Hematopoietic multipotent progenitor cell treated with erythropoietin and hydrocortisone succinate and interleukin-3 and kit ligand, for 4 days (in vitro differentiated cells): Measurements from ENCODE around the gene IFNA13.

Source experiments
- DNase-seq: peaks from one replicate; pipeline ENCODE4 v3.0.0-alpha.2; 2015

Gene IFNA13

DNA sequence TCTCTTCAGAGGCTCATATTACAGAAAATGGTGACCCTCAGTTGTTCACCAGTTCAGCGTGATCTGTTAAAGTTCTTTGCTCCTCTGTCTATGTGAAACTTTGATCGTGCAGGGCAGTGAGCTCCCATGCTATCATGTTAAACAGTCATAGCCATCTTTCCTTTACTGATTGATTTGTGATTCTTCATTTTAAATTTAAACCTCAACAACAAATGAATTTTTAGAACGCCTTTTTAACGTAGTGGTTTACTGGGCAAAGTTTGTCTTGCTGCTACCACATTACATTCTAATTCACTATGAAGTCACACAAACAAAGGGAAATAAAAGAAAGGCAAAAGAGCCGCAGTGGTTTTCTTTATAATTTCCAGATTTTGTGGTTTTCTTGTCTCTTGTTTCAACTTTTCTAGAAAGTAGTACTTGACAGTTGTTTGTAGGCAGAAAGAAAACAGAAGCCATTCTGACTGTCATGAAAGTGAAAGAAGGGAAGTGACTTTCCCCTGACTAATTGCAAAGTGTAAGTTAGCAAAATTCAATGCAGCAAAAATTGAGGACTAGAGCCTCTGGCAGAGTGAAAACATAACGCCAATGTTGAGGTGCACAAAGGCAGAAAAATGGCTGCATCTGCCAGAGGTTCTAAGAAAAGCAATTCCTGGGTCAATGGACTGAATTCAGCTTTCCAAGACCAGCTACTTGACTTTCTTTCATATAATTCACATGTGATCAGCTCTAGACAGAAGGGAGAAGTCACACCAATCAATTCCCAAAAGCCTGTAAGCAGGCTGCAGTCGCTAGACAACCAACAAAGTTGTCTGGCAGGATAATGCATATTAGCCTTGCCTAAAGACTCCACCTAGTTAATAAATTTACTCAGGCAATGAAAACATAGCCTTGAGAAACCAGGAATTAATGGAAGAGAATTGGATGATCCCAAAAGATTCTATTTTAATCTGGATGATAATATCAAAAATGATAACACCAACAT is 10.1 kb downstream of the IFNA13 start:
- peak; percentile 36 for DNase-seq

DNA sequence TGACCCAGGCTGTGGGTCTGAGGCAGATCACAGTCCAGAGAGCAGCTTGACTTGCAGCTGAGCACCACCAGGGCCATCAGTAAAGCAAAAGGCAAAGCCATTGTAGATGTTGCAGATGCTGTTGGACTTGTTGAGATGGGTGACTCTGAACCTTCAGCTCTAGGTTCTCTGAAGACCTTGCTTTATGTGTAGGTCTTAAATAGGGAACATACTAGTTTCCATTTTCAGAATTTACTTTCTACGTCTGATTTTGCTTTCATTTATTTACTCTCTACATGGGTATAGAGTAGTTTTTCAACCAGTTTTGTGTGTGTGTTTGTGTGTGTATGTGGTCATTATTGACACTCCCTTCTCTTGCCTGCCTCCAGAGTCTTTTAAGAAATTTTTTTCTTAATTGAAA is 17.1 kb downstream of the IFNA13 start, which contains the start of gene IFNA6:
Gene IFNA6, minus strand, starts transcription at position 101 of the 400 bp plus-strand sequence. Its CDS starts 0 bp downstream, at position 101.
- no peak for DNase-seq

DNA sequence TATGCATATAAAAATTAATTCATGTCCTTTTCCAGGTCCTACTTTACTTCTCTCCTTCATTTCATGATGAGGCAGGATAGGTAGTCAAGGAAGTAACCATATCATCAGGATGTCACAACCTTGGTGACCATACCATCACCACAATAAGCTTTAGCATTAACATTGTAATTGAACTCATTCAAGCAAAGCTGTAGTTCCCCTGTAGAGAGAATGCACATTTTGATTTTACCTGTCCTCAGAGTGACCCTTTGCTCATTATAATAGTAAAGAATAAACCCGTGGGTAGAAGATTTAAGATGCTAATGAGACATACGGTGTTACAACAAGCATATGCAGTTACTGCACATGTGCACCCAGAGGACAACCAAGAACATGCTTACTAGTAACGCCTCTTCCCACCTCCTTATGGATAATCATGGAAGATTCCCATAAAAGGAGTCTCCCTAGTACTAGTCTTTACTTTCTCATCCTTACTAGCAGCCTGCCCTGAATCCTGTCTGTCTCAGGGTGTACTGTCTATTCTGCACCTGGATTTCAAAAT is 19.4 kb downstream of the IFNA13 start:
- no peak for DNase-seq

DNA sequence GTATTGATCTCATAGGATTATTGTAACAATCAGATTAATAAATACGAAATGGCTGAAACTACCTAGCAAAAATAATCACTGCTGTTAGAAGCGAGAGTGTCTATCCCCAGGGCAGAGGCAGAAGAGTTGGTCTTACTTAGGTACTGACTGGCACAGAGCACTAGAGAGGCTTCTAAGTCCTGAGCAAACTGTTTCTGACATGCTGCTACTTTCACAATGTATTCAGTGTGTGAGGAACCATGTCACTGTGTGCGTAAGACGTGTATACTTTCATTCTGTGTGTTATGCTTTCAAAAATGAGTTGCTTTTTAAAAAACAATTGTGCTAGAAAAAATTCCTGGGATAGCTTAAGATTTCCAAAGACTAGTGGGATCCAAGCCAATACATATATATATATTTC is 27.1 kb downstream of the IFNA13 start:
- DNase-seq: no peak

DNA sequence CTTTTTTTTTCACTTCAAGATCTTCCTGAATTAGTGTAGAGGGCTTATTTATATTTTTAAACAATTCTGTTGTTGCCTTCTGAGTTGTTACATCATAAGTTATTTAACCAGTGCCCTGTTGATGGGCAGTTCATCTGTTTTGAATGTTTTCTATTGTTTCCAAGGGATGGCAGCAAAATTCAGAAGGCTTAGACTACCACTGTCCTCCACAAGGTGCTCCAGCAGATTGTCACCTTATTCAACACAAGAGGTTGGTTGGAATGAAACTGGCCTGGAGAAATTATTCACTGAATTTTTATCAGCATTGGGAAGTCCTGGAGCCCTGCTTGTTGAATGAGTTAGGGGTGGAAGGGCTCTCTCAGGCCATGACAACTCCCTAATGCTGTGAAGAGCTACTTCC is 31.4 kb downstream of the IFNA13 start:
- DNase-seq: peak; percentile 49

DNA sequence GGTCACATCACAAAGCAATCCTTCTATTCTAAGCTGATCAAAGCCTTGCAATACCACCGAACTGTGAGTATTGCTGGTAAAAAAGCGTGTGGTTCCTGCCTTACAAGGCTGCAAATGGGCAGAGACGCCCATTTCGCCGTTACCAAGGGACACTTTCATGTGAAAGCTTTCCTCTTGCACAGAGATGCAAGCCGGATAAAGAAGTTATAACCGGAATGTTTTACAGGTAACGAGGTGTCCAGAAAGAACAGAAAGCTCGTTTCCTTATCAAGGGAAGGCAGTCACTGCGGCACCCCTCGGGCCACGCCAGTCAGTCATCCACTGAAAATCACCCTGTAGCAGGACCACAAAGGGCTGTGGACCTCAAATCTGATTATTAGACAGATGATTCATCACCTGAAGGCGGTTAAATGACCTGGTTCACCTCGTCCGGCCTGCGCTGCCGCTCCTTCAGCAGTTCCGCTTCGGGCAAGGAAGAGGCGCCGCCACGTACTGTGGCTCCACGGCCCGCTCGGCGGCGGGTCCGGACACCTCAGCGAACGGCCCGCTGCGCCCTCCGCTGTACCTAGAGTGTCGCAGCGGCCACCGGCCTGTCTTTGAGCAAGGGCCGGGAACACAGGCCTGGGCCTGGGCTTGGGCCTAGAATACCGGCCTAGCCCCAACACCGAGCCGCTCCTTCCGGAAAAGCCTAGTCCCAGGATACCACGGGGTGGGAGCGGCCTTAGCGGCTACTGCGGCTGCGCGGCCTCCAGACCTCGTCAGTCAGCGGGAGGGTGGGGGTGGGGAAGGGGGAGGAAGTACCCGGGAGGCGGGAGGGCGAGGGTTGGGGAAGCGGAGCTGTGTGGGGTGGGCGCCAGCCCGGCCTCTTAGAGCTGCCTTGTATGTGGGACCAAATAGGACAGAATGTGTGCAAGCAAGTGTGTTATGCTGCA is 32.9 kb downstream of the IFNA13 start, which contains the start of gene KLHL9:
Gene KLHL9, minus strand, starts transcription at position 704 of the 932 bp plus-strand sequence. Its CDS starts 545 bp downstream, at position 159.
- DNase-seq: peak; percentile 98

DNA sequence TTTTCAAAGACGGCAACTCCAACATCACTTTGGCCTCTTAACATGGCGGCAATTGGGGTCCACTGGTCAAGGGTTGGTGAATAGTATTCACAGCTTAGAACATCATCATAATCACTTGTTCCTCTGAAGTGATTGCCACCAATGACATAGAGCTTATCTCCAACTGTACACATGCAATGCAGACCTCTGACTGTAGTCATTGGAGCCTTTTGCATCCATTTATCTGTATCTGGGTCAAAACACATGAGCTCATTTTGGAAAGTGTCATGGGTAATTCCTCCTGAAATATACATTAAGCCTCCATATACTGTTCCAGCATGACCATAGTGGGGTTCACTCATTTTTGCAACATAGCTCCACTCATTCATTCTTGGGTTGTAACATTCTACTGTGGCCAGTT is 34.6 kb downstream of the IFNA13 start:
- peak; percentile 55 for DNase-seq

DNA sequence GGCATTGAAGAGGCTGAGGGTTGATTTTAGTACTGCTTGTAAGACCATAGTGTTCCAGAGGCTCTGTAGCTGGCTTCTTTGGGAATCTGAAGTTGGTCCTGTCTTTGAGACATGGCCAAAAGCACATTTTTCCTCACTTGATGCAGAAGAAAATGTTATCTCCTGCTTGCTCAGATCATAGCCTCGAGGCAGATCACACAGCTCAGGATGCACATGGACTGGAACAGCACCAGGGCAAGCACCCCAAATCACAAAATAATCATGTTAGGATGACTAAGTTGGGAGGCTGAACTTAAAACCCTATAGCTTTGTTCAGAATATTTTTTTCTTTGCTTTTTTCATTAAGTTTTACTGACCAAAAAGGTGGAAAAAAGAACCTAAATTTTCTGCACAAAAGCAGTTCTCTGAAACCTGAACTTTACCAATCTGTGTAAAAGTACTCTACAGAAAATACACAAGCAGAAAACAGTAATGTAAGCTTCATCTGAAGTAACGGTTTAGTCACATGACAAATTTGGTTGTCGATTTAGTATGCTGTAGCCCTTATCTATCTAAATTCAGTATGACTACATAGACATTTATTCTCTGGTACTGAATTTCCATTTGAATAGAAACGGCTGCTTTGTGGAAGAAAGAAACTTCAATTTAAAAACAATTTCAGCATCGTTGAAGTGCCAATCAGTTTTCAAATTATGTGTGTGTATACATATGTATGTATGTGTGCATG is 36.0 kb downstream of the IFNA13 start:
- peak; percentile 29 for DNase-seq

DNA sequence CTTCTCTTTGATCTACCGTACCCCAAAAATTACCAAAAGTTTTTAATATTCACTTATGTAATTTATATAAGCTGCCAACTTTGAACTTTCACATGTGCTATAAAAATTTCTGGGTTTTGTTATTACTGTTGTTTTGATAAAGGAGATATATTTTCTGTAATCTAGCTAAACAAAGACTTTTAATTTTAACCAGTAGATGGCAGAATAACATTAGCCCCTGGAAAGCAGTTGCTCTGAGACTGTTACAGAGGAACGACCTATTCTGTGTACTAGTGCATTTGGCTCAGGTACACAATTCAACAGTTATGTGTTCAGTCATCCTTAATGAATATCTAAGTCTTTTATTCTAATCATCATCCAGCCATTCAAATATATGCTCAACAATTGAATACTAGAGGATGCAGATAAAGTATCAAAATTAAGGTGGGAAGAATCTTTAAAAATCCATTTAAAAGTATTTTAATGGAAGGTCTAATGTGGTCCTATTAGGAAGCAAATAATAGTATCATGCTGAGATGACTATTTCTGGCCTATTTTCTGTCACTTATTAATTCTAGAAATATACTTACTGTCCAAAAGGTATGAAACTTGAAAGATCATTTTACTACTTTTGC is 41.2 kb downstream of the IFNA13 start:
- DNase-seq: peak; percentile 83

DNA sequence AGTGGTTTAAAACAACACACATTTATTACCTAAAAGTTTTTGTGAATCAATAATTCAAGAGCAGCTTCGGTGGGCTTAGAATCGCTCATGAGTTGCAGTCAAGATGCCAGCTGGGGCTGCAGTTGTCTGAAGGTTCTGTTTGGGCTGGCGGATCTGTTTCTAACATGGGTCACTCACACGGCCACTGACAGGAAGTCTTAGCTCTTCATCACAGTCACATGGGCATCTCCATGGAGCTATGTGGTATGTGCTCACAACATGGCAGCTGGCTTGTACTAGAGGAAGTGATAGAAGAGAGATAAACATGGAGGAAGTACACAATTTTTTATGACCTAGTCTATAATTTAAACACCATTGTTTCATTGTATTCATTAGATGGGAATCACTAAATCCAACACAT is 43.8 kb downstream of the IFNA13 start:
- DNase-seq: peak; percentile 56

DNA sequence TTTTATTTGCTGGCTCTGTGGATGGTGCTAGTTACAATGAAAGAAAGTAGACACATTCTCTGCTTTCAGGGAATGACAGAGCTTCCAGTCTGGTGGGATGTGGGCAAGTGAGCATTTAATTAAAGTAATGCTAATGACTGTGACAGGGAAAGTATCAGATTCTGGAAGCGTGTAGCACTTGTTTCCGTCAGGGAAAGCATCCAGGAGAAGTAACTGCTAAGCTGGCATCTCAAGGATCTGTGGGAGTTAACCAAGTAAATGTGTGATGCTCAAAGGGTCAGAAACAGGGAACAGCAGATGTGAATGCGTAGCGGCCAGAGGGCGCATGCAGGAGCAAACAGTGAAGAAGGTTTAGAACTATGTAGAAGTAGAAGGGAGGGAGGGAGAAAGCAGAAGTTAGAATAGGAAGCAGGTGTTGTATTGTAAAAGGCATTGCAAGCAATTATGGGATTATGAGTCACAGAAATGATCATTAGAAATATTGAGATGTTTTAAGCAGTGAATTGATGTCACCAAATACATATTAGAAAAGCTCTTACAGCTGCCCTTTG is 44.9 kb downstream of the IFNA13 start:
- peak; percentile 46 for DNase-seq

DNA sequence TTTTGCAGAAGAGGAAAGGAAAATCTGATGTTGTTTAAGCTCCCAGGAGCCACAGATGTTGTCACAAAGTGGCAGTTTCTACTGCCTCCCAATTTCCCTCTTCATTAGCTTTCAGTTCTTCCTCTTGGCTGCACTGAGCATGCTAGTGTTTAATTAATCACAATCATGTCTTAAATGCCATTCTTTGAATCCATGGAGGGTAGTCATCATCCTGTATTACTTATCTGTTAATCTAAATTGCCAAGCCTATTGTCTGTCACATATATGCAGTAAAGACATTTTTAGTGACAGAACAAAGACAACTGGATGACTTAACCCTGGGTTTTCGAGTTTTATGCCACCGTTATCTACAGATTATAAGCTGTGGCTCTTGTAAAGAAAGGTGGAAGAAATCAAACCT is 47.4 kb downstream of the IFNA13 start:
- no peak for DNase-seq

DNA sequence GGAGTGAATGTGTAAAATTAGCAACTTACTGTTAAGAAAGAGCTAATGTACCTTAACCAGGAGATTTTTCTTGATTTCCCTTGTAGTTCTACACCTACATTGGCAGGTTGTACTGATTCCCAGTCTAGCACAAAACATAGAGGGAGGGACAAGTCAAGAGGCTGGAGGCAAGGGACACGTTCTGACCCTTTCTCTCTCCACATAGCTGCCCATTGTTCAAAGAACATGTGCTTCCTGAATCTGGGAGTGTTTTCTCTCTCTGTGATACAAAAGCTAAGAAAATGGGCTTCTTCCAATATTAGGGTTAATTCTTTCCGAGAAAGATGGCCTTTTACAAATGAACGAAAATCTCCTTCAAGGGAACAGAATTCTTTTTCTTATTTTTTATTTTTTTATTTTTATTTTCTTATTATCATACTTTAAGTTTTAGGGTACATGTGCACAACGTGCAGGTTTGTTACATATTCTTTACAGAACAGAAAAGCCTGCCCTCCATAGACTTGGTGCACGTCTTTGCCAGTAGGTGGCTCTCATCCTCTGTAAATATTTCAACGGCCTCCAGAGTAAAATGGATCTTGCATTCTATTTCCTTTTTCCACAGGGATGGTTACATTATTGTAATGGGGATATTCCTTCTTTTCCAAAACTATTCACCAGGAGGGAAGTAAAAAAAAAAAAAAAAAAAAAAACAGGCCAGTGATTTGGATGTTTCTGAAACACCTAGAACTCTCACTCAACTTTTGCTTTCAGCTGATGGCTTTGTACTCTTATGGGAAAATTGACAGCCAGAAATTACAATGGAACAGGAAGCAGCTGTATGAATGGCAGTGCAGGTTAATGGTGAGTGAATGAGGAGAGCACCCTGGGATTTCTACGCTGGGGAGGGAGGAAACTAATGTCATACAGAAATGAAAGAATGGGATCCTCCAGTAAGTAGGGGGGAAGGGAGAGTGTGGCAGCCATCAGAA is 49.6 kb downstream of the IFNA13 start:
- DNase-seq: peak; percentile 77
